ENCODE measurements around the gene FSIP1.

Gene FSIP1

GRCh38 chr15:39670687-39671086, 112.0 kb downstream of the FSIP1 start:
- H3K27ac ChIP-seq = no peak overlapping the region
- no peak for TF ChIP-seq CTCF (IDR thresholded peaks at IDR 0.05; ENCODE audit: low read depth, low read length)
- peaks cover 10% of the 10 kb centered on the region for H3K27me3 ChIP-seq (ENCODE audit: insufficient read depth, low read depth, severe bottlenecking)
- H3K4me3 ChIP-seq (ENCODE audit: low read depth, low read length) = no peak overlapping the region
- H3K9me3 ChIP-seq (ENCODE audit: severe bottlenecking) = no peaks in the 10 kb centered on the region
- DNase-seq = no peak
- H3K36me3 ChIP-seq = no peaks in the 10 kb centered on the region

- Histone ChIP-seq H3K27me3 (ENCODE audit: insufficient read depth, low read depth, severe bottlenecking) (peaks cover 17% of the 10 kb centered on the region), H3K36me3 (no peaks in the 10 kb centered on the region), H3K4me3 (ENCODE audit: low read depth, low read length) (no peak overlapping the region), H3K9me3 (ENCODE audit: severe bottlenecking) (no peaks in the 10 kb centered on the region), H3K27ac (no peak overlapping the region)
- DNase-seq = no peak
- no peak for TF ChIP-seq CTCF (IDR thresholded peaks at IDR 0.05; ENCODE audit: low read depth, low read length)
Measured at GRCh38 chr15:39669661-39670060, 113.0 kb downstream of the FSIP1 start.

GRCh38 chr15:39669241-39669640, 113.4 kb downstream of the FSIP1 start:
- peaks cover 21% of the 10 kb centered on the region for H3K27me3 ChIP-seq (ENCODE audit: insufficient read depth, low read depth, severe bottlenecking)
- no peak overlapping the region for H3K4me3 ChIP-seq (ENCODE audit: low read depth, low read length)
- no peak overlapping the region for H3K27ac ChIP-seq
- TF ChIP-seq CTCF (IDR thresholded peaks at IDR 0.05; ENCODE audit: low read depth, low read length) = no peak
- no peak for DNase-seq
- H3K9me3 ChIP-seq (ENCODE audit: severe bottlenecking) = no peaks in the 10 kb centered on the region
- H3K36me3 ChIP-seq = no peaks in the 10 kb centered on the region

GRCh38 chr15:39668457-39668856, 114.2 kb downstream of the FSIP1 start:
- no peak overlapping the region for H3K4me3 ChIP-seq (ENCODE audit: low read depth, low read length)
- no peaks in the 10 kb centered on the region for H3K36me3 ChIP-seq

GRCh38 chr15:39667382-39668127, 115.1 kb downstream of the FSIP1 start:
- no peak for TF ChIP-seq CTCF (IDR thresholded peaks at IDR 0.05; ENCODE audit: low read depth, low read length)

More at GRCh38 chr15:39668457-39668856, 114.2 kb downstream of the FSIP1 start:
- H3K9me3 ChIP-seq (ENCODE audit: severe bottlenecking) = no peaks in the 10 kb centered on the region
- DNase-seq = no peak
- peaks cover 23% of the 10 kb centered on the region for H3K27me3 ChIP-seq (ENCODE audit: insufficient read depth, low read depth, severe bottlenecking)
- no peak for TF ChIP-seq CTCF (IDR thresholded peaks at IDR 0.05; ENCODE audit: low read depth, low read length)
- no peak overlapping the region for H3K27ac ChIP-seq

GRCh38 chr15:39666677-39667076, 116.0 kb downstream of the FSIP1 start:
- no peak for TF ChIP-seq CTCF (IDR thresholded peaks at IDR 0.05; ENCODE audit: low read depth, low read length)
- H3K36me3 ChIP-seq = no peaks in the 10 kb centered on the region
- no peaks in the 10 kb centered on the region for H3K9me3 ChIP-seq (ENCODE audit: severe bottlenecking)
- no peak for DNase-seq
- H3K4me3 ChIP-seq (ENCODE audit: low read depth, low read length) = no peak overlapping the region
- H3K27ac ChIP-seq = no peak overlapping the region
- peaks cover 27% of the 10 kb centered on the region for H3K27me3 ChIP-seq (ENCODE audit: insufficient read depth, low read depth, severe bottlenecking)

More at GRCh38 chr15:39667382-39668127, 115.1 kb downstream of the FSIP1 start:
- no peaks in the 10 kb centered on the region for H3K9me3 ChIP-seq (ENCODE audit: severe bottlenecking)
- DNase-seq = peak; percentile 77
- no peaks in the 10 kb centered on the region for H3K36me3 ChIP-seq
- H3K27me3 ChIP-seq (ENCODE audit: insufficient read depth, low read depth, severe bottlenecking) = peaks cover 23% of the 10 kb centered on the region
- no peak overlapping the region for H3K4me3 ChIP-seq (ENCODE audit: low read depth, low read length)
- H3K27ac ChIP-seq = no peak overlapping the region
